ENCODE measurements around the gene GPS2. TPM values are rescaled to one million over a fixed set of nuclear protein-coding genes. Genes with fewer than 3 reads are reported as not detected.

The GPS2 gene
- total RNA-seq, 1 donor from 2014 or later = 20.5 TPM

DNA sequence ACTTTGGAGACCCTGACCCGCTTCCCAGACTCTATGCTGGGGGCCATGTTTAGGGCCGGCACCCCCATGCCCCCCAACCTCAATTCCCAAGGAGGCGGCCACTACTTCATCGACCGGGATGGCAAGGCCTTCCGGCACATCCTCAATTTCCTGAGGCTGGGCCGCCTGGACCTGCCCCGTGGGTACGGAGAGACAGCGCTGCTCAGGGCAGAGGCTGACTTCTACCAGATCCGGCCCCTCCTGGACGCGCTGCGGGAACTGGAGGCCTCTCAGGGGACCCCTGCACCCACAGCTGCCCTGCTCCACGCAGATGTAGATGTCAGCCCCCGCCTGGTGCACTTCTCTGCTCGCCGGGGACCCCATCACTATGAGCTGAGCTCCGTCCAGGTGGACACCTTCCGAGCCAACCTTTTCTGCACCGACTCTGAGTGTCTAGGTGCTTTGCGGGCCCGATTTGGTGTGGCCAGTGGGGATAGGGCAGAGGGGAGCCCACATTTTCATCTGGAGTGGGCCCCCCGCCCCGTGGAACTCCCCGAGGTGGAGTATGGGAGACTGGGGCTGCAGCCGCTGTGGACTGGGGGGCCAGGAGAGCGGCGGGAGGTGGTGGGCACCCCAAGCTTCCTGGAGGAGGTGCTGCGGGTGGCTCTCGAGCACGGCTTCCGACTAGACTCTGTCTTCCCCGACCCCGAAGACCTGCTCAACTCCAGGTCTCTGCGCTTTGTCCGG, 37.9 kb upstream of the GPS2 start:
- H4K20me1 ChIP-seq (ENCODE audit: low read depth) = peaks cover 7% of the 10 kb centered on the region
- H3K27me3 Mint-ChIP-seq (ENCODE audit: insufficient read depth, low read depth) = peaks cover 10% of the 10 kb centered on the region
- H3K4me2 ChIP-seq = peak overlapping the region; percentile 88
- no peaks in the 10 kb centered on the region for H3K36me3 ChIP-seq
- H3K27ac ChIP-seq = no peak overlapping the region
- TF ChIP-seq EZH2phosphoT487 (IDR thresholded peaks at IDR 0.05) = no peak
- TF ChIP-seq, protein P1, sequence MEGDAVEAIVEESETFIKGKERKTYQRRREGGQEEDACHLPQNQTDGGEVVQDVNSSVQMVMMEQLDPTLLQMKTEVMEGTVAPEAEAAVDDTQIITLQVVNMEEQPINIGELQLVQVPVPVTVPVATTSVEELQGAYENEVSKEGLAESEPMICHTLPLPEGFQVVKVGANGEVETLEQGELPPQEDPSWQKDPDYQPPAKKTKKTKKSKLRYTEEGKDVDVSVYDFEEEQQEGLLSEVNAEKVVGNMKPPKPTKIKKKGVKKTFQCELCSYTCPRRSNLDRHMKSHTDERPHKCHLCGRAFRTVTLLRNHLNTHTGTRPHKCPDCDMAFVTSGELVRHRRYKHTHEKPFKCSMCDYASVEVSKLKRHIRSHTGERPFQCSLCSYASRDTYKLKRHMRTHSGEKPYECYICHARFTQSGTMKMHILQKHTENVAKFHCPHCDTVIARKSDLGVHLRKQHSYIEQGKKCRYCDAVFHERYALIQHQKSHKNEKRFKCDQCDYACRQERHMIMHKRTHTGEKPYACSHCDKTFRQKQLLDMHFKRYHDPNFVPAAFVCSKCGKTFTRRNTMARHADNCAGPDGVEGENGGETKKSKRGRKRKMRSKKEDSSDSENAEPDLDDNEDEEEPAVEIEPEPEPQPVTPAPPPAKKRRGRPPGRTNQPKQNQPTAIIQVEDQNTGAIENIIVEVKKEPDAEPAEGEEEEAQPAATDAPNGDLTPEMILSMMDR (IDR thresholded peaks at IDR 0.05) = no peak
- no peak for TF ChIP-seq EZH2 (IDR thresholded peaks at IDR 0.05)
- H3K27me3 ChIP-seq = peaks cover 8% of the 10 kb centered on the region
- H3K9ac ChIP-seq = no peak overlapping the region
- H3K4me1 Mint-ChIP-seq = peaks cover 55% of the 10 kb centered on the region
- peaks cover 9% of the 10 kb centered on the region for H3K4me1 ChIP-seq
- no peaks in the 10 kb centered on the region for H3K79me2 ChIP-seq (ENCODE audit: low read depth)
- peak overlapping the region; percentile 91 for H3K4me3 Mint-ChIP-seq
- H3F3A ChIP-seq (ENCODE audit: low read depth) = peaks cover 45% of the 10 kb centered on the region
- no peaks in the 10 kb centered on the region for H3K9me3 ChIP-seq (ENCODE audit: low read depth)
- peak overlapping the region; percentile 79 for H3K4me3 ChIP-seq
- H3K9me3 Mint-ChIP-seq = no peaks in the 10 kb centered on the region
- H3K36me3 Mint-ChIP-seq = no peaks in the 10 kb centered on the region
- no peak for DNase-seq (ENCODE audit: low spot score)
- no peak overlapping the region for H2AFZ ChIP-seq (replicated peaks)
- H3K27ac Mint-ChIP-seq = peak overlapping the region; percentile 92

- TF ChIP-seq EZH2 (IDR thresholded peaks at IDR 0.05) (no peak), EZH2phosphoT487 (IDR thresholded peaks at IDR 0.05) (no peak)
- TF ChIP-seq, protein P1 (IDR thresholded peaks at IDR 0.05) = no peak
- no peak for DNase-seq (ENCODE audit: low spot score)
- H3K9me3 Mint-ChIP-seq = no peaks in the 10 kb centered on the region
- peak overlapping the region; percentile 91 for H3K4me3 Mint-ChIP-seq
- peaks cover 8% of the 10 kb centered on the region for H3K27me3 ChIP-seq
- peaks cover 9% of the 10 kb centered on the region for H3K4me1 ChIP-seq
- H3K9ac ChIP-seq = peak overlapping the region; percentile 67
- no peak overlapping the region for H3K27ac ChIP-seq
- H3F3A ChIP-seq (ENCODE audit: low read depth) = peaks cover 45% of the 10 kb centered on the region
- no peaks in the 10 kb centered on the region for H3K36me3 ChIP-seq
- peaks cover 7% of the 10 kb centered on the region for H4K20me1 ChIP-seq (ENCODE audit: low read depth)
- peak overlapping the region; percentile 88 for H3K4me2 ChIP-seq
- H3K4me3 ChIP-seq = peak overlapping the region; percentile 79
- H2AFZ ChIP-seq (replicated peaks) = no peak overlapping the region
- H3K4me1 Mint-ChIP-seq = peaks cover 55% of the 10 kb centered on the region
- H3K9me3 ChIP-seq (ENCODE audit: low read depth) = no peaks in the 10 kb centered on the region
- peak overlapping the region; percentile 92 for H3K27ac Mint-ChIP-seq
- no peaks in the 10 kb centered on the region for H3K36me3 Mint-ChIP-seq
- H3K79me2 ChIP-seq (ENCODE audit: low read depth) = no peaks in the 10 kb centered on the region
- H3K27me3 Mint-ChIP-seq (ENCODE audit: insufficient read depth, low read depth) = peaks cover 10% of the 10 kb centered on the region
These were observed 37.3 kb upstream of the GPS2 start for GRCh38 chr17:7352503-7352889.

GRCh38 chr17:7351665-7352502, 36.7 kb upstream of the GPS2 start, which contains the start of gene KCTD11:
KCTD11 (plus strand) TSS chr17:7352162.
- Histone ChIP-seq H3K36me3 (no peaks in the 10 kb centered on the region), H4K20me1 (ENCODE audit: low read depth) (peaks cover 7% of the 10 kb centered on the region), H3K79me2 (ENCODE audit: low read depth) (no peaks in the 10 kb centered on the region), H3K4me3 (peak within 1 kb of the TSS; percentile 79), H3K4me1 (peaks cover 9% of the 10 kb centered on the region), H3K4me2 (peak within 1 kb of the TSS; percentile 88), H3F3A (ENCODE audit: low read depth) (peaks cover 45% of the 10 kb centered on the region), H3K27ac (peak within 1 kb of the TSS; percentile 78), H3K9me3 (ENCODE audit: low read depth) (no peaks in the 10 kb centered on the region), H3K27me3 (peaks cover 8% of the 10 kb centered on the region), H2AFZ (replicated peaks) (no peak within 1 kb of the TSS), H3K9ac (peak within 1 kb of the TSS; percentile 67)
- H3K27ac Mint-ChIP-seq = peak within 1 kb of the TSS; percentile 92
- H3K4me1 Mint-ChIP-seq = peaks cover 55% of the 10 kb centered on the region
- H3K9me3 Mint-ChIP-seq = no peaks in the 10 kb centered on the region
- no peak for TF ChIP-seq EZH2 (IDR thresholded peaks at IDR 0.05)
- TF ChIP-seq, protein P1 (IDR thresholded peaks at IDR 0.05) = peak; percentile 62
- TF ChIP-seq EZH2phosphoT487 (IDR thresholded peaks at IDR 0.05) = no peak
- H3K36me3 Mint-ChIP-seq = no peaks in the 10 kb centered on the region
- peaks cover 10% of the 10 kb centered on the region for H3K27me3 Mint-ChIP-seq (ENCODE audit: insufficient read depth, low read depth)
- peak; percentile 96 for DNase-seq (ENCODE audit: low spot score)
- peak within 1 kb of the TSS; percentile 91 for H3K4me3 Mint-ChIP-seq
